ENCODE results near the gene ELL.

- TF ChIP-seq CTCF (IDR thresholded peaks at IDR 0.05), result no peak
- TF ChIP-seq POLR2A (IDR thresholded peaks at IDR 0.05), result no peak
Measured at GRCh38 chr19:18432275-18433014, 89.4 kb downstream of the ELL start.

Measured in testis (tissue), 2 donors.